ENCODE data around the gene CNTRL.
A peak's percentile ranks its signal among the peaks of the same experiment; 100 is the strongest.

The CNTRL gene

DNA sequence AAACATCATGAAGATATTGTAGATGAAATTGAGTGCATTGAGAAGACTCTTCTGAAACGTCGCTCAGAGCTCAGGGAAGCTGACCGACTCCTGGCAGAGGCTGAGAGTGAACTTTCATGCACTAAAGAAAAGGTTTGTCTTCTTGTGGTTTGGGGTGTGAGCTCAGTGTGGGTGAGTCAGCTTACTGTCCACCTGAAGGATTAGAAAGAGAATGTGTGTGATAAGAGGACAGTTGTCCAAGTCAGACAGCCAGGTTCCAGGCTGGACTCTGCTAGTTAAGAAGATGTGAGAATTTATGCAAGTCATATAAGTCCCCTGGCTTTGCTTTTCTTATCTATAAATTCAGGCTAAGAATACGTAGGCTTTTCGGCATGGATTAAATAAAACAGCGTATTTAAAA is 80.0 kb downstream of the CNTRL start:
- TF ChIP-seq, protein P1, sequence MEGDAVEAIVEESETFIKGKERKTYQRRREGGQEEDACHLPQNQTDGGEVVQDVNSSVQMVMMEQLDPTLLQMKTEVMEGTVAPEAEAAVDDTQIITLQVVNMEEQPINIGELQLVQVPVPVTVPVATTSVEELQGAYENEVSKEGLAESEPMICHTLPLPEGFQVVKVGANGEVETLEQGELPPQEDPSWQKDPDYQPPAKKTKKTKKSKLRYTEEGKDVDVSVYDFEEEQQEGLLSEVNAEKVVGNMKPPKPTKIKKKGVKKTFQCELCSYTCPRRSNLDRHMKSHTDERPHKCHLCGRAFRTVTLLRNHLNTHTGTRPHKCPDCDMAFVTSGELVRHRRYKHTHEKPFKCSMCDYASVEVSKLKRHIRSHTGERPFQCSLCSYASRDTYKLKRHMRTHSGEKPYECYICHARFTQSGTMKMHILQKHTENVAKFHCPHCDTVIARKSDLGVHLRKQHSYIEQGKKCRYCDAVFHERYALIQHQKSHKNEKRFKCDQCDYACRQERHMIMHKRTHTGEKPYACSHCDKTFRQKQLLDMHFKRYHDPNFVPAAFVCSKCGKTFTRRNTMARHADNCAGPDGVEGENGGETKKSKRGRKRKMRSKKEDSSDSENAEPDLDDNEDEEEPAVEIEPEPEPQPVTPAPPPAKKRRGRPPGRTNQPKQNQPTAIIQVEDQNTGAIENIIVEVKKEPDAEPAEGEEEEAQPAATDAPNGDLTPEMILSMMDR (IDR thresholded peaks at IDR 0.05; ENCODE audit: control insufficient read depth, insufficient read depth, low read depth, low read length, missing control alignments): no peak

DNA sequence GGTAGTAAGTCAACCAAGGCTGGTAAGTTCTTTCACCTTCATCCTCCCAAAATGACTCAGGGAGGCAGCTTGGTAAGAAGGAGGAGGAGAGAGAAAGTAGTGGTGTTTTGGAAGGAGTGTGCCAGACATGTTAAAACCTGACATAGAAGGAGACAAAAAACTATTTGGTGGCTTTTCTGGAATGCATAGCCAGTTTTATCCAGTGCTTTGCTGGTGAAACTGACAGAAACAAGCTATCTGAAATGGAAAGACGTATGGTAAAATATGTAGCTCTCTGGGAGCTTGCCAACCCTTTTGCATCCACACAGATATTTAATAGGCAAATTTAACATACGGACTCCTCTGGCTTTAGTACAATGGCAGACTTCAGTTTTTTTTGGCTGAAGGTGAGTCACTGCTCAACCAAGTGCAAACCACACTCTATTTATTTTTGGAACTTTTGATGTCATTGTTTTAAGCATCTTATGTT is 81.5 kb downstream of the CNTRL start:
- H3K4me3 ChIP-seq (ENCODE audit: control insufficient read depth, low read depth, low read length): no peak overlapping the region
- TF ChIP-seq, protein P1 (IDR thresholded peaks at IDR 0.05; ENCODE audit: control insufficient read depth, insufficient read depth, low read depth, low read length, missing control alignments): no peak
- peak; percentile 67 for DNase-seq (ENCODE audit: low read depth)

More for the DNA sequence above, 80.0 kb downstream of the CNTRL start:
- DNase-seq (ENCODE audit: low read depth): no peak
- no peak overlapping the region for H3K4me3 ChIP-seq (ENCODE audit: control insufficient read depth, low read depth, low read length)

DNA sequence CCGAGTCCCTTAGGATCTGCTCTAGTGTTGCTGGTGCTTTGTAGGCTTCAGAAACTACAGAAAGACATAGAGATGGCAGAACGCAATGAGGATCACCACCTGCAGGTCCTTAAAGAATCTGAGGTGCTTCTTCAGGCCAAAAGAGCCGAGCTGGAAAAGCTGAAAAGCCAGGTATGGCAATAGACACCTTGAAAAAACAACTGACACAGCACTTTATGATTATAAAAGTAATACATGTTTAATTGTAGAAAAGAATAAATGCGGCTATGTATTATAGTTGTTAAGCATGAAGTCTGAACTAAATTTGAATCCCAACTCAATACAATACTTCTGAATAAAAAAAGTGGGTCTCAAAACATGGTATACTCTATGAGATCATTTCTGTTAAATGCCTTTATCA is 83.2 kb downstream of the CNTRL start:
- TF ChIP-seq, protein P1 (IDR thresholded peaks at IDR 0.05; ENCODE audit: control insufficient read depth, insufficient read depth, low read depth, low read length, missing control alignments): no peak
- no peak overlapping the region for H3K4me3 ChIP-seq (ENCODE audit: control insufficient read depth, low read depth, low read length)
- DNase-seq (ENCODE audit: low read depth): no peak

DNA sequence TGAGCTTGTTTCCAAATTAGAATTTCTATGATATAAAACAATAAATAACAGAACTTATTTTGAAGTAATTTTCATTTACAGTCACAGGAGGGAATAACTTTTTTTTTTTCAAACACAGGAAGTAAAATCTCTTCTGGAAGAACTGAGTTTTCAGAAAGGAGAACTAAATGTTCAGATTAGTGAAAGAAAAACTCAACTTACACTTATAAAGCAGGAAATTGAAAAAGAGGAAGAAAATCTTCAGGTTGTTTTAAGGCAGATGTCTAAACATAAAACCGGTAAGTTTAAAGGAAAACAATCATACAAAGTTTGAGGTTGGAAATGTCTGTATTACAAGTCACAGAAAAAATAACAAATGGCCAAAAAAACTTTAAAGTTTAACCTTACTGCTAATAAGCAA is 85.3 kb downstream of the CNTRL start:
- TF ChIP-seq, protein P1 (IDR thresholded peaks at IDR 0.05; ENCODE audit: control insufficient read depth, insufficient read depth, low read depth, low read length, missing control alignments): no peak
- DNase-seq (ENCODE audit: low read depth): no peak
- H3K4me3 ChIP-seq (ENCODE audit: control insufficient read depth, low read depth, low read length): no peak overlapping the region

DNA sequence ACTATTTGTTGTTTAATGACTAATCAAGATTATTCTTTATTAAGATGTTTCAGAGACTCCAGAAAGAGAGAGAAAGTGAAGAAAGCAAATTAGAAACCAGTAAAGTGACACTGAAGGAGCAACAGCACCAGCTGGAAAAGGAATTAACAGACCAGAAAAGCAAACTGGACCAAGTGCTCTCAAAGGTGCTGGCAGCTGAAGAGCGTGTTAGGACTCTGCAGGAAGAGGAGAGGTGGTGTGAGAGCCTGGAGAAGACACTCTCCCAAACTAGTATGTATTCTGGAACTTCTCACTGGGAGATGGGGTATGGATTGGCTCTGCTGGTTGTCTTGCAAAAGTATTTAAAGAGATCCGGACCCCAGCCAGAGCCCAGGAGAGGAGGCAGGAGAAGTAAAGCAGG is 93.3 kb downstream of the CNTRL start:
- no peak overlapping the region for H3K4me3 ChIP-seq (ENCODE audit: control insufficient read depth, low read depth, low read length)
- DNase-seq (ENCODE audit: low read depth): no peak
- TF ChIP-seq, protein P1 (IDR thresholded peaks at IDR 0.05; ENCODE audit: control insufficient read depth, insufficient read depth, low read depth, low read length, missing control alignments): no peak

DNA sequence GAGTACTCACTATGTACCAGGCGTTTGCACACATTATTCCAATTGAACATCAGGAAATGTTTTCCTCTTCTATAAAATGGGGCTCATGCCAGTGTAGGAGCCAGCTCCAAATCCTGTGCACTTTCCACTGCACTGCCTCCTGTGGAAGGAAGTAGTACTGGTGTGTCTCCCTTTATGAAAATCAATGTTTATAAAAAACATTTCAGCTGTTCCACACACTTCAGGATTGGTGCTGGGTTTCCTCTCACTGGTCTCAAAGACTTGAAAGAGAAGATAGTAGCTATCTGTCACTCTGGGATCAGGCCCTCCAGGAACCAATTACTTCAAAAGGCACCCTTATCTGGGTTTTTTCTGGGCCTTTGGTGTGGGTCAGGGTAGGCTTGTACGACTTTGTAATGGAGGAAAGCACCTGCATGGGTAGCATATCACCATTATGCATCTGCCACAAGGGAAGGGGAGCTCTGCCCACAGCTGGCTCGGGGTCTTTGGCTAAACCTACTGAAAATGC is 94.4 kb downstream of the CNTRL start:
- TF ChIP-seq, protein P1 (IDR thresholded peaks at IDR 0.05; ENCODE audit: control insufficient read depth, insufficient read depth, low read depth, low read length, missing control alignments): peak; percentile 53
- DNase-seq (ENCODE audit: low read depth): no peak

DNA sequence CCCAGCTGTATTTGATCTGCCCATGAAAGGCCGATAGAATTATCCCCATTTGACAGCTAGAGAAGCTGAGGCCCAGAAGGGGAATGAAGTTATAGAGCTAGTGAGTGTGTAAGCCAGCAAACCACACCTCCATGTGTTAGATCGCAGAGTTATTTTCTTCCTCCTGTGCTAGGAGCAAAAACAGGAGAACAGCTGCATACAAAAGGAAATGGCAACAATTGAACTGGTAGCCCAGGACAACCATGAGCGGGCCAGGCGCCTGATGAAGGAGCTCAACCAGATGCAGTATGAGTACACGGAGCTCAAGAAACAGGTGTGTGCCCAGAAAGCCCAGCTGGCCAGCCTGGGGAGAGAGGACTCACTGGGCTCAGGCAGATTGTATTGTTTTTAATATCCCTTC is 96.5 kb downstream of the CNTRL start:
- TF ChIP-seq, protein P1 (IDR thresholded peaks at IDR 0.05; ENCODE audit: control insufficient read depth, insufficient read depth, low read depth, low read length, missing control alignments): no peak
- no peak for DNase-seq (ENCODE audit: low read depth)
- H3K4me3 ChIP-seq (ENCODE audit: control insufficient read depth, low read depth, low read length): no peak overlapping the region

More for the DNA sequence above, 94.4 kb downstream of the CNTRL start:
- H3K4me3 ChIP-seq (ENCODE audit: control insufficient read depth, low read depth, low read length): no peak overlapping the region

Data from AG09309 (cell line).